Epithelial cell of esophagus (primary cell): ENCODE data around the gene VPS72.

Experiments used
- DNase-seq: peaks from one replicate; pipeline ENCODE4 v3.0.0; 2010; ENCODE audit warnings: low read depth
- H3K4me3 ChIP-seq: 2 replicates; pipeline ENCODE4 v1.5.1; 2011; ENCODE audit warnings: mild to moderate bottlenecking, low read length, control low read depth
- CTCF ChIP-seq: IDR thresholded peaks from 2 replicates; pipeline ENCODE4 v1.5.1; 2011; ENCODE audit warnings: low read depth, mild to moderate bottlenecking, low read length, control low read depth, inconsistent platforms; ENCODE audit not compliant: insufficient read depth; ENCODE audit errors: missing control alignments

The VPS72 gene

DNA sequence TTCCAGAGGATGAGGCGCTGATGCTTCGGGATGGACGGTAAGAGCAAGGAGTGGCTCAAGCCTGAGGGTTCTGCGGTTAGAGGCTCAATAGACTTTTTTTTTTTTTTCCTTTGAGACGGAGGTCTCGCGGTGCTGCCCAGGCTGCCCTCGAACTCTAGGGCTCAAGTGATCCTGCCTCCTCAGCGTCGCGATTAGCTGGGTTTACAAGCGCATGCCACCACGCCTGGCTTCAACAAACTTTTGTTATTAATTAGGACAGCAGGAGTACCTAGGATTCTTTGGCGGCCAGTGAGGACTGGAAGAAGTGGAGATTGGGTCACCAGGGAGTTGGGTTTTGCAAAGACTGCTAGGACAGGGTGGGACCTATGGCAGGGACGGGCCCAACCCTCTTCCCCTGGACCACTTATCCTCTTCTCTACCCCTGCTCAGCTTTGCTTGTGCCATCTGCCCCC, 23.5 kb downstream of the VPS72 start:
- peak; percentile 61 for DNase-seq
- H3K4me3 ChIP-seq, result peak overlapping the region; percentile 100
- TF ChIP-seq CTCF, result no peak

- TF ChIP-seq CTCF, result no peak
- peak; percentile 99 for DNase-seq
- H3K4me3 ChIP-seq, result peak within 1 kb of the TSS; percentile 100
These were observed 24.1 kb downstream of the VPS72 start, which contains the start of the genes LYSMD1 and SCNM1 for GRCh38 chr1:151165738-151166504. LYSMD1 (minus strand) TSS chr1:151165902; CDS start chr1:151165258, 644 bp downstream. SCNM1 (plus strand) TSS chr1:151166144; CDS start chr1:151166153, 9 bp downstream.

GRCh38 chr1:151165281-151165737, 24.7 kb downstream of the VPS72 start:
- H3K4me3 ChIP-seq, result peak overlapping the region; percentile 100
- TF ChIP-seq CTCF, result no peak
- peak; percentile 30 for DNase-seq

- H3K4me3 ChIP-seq, result peak overlapping the region; percentile 100
- no peak for TF ChIP-seq CTCF
These were observed 25.2 kb downstream of the VPS72 start for GRCh38 chr1:151164732-151165280.

GRCh38 chr1:151159373-151159772, 30.6 kb downstream of the VPS72 start:
- TF ChIP-seq CTCF, result no peak
- H3K4me3 ChIP-seq, result no peak overlapping the region
- DNase-seq, result no peak

More at GRCh38 chr1:151164732-151165280, 25.2 kb downstream of the VPS72 start:
- DNase-seq, result no peak

DNA sequence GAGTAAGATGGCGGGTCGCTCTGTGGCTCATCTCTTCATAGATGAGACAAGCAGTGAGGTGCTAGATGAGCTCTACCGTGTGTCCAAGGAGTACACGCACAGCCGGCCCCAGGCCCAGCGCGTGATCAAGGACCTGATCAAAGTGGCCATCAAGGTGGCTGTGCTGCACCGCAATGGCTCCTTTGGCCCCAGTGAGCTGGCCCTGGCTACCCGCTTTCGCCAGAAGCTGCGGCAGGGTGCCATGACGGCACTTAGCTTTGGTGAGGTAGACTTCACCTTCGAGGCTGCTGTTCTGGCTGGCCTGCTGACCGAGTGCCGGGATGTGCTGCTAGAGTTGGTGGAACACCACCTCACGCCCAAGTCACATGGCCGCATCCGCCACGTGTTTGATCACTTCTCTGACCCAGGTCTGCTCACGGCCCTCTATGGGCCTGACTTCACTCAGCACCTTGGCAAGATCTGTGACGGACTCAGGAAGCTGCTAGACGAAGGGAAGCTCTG, 31.2 kb downstream of the VPS72 start:
- DNase-seq, result no peak
- TF ChIP-seq CTCF, result no peak
- H3K4me3 ChIP-seq, result no peak overlapping the region
